Activated CD4-positive, alpha-beta T cell treated with anti-CD3 and anti-CD28 coated beads, Interleukin-2, amount 10 ng/mL, durations not matched to agents 24 days and 14 days (primary cell): ENCODE measurements around the gene NINJ2. TPM values are rescaled to one million over a fixed set of nuclear protein-coding genes. Genes with fewer than 3 reads are reported as not detected.

ENCODE experiments used
- DNase-seq: peaks from one replicate; pipeline ENCODE4 v3.0.0; 2022
- H3K27ac Mint-ChIP-seq: one replicate; pipeline ENCODE4 v1.8.0; 2022; ENCODE audit warnings: mild to moderate bottlenecking, mixed read lengths
- H3K27me3 Mint-ChIP-seq: one replicate; pipeline ENCODE4 v1.8.0; 2022; ENCODE audit warnings: mixed read lengths
- H3K36me3 Mint-ChIP-seq: one replicate; pipeline ENCODE4 v1.8.0; 2022; ENCODE audit warnings: low read depth, mild to moderate bottlenecking, mixed read lengths
- H3K4me1 Mint-ChIP-seq: one replicate; pipeline ENCODE4 v1.8.0; 2021; ENCODE audit warnings: mixed read lengths
- H3K4me3 Mint-ChIP-seq: one replicate; pipeline ENCODE4 v1.8.0; 2022; ENCODE audit warnings: mild to moderate bottlenecking, moderate library complexity, mixed read lengths
- H3K9me3 Mint-ChIP-seq: one replicate; pipeline ENCODE4 v1.8.0; 2021; ENCODE audit warnings: mixed read lengths
- intact Hi-C: fragments of 100-400 bp; cut with micrococcal nuclease; formaldehyde crosslinking; loops from one replicate; pipeline ENCODE4 v1.15.1; 2023
- total RNA-seq: library from RNA; stranded (reverse); gene quantifications from 2 replicates; pipeline ENCODE4 v1.2.3, GENCODE V29; 2022

The NINJ2 gene
- total RNA-seq, 1 donor from 2014 or later: 4.8 TPM

DNA sequence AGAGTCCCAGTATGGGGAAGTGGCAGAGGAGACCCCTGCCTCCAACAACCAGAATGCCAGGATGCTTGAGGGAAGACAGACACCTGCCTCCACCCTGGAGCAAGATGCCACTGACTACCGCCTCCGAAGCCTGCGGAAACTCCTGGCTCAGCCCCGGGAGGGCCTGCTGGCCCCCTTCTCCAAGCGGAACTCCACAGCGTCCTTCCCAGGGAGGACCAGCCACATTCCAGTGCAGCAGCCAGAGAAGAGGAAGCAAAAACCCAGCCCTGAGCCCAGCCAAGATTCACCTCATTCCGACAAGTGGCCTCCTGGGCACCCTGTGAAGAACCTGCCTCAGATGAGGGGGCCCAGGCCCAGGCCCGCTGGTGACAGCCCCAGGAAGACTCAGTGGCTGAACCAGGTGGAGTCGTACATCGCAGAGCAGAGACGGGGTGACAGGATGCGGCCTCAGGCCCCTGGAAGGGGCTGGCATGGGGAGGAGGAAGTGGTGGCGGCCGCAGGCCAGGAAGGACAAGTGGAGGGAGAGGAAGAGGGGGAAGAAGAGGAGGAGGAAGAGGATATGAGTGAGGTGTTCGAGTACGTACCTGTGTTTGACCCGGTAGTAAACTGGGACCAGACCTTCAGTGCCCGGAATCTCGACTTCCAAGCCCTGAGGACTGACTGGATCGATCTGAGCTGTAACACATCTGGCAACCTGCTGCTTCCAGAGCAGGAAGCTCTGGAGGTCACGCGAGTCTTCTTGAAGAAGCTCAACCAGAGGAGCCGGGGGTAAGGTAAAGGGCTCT is 109.8 kb downstream of the NINJ2 start:
- H3K27me3 Mint-ChIP-seq: no peaks in the 10 kb centered on the region
- DNase-seq: peak; percentile 91
- H3K27ac Mint-ChIP-seq: peak overlapping the region; percentile 96
- peaks cover 17% of the 10 kb centered on the region for H3K36me3 Mint-ChIP-seq
- H3K4me3 Mint-ChIP-seq: peak overlapping the region; percentile 96
- H3K9me3 Mint-ChIP-seq: no peaks in the 10 kb centered on the region
- intact Hi-C loops: loop anchor here (1.0 kb wide), 1 partner anchor 396 kb away; the partner anchor contains the start of gene RAD52
- H3K4me1 Mint-ChIP-seq: peaks cover 42% of the 10 kb centered on the region

DNA sequence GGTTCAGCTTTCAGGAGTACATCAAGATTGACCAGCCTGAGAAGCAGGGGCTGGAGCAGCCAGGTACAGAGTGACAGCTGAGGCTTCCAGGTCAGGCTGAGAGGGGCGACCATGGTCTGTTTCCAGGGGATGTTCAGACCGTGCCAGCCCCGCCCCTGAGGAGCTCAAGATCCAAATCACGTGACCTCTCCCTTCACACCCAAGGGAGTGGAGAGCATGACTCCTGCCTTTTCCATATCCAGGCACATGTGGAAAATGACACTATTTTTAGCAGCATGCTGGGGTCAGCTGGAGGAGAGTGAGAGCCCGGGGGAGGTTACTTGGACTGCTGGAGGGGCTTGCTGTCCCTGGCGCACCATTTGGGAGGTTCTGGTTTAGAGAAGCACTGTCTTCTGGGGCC is 110.8 kb downstream of the NINJ2 start:
- intact Hi-C loops: no loop called here
- H3K9me3 Mint-ChIP-seq: no peaks in the 10 kb centered on the region
- peaks cover 45% of the 10 kb centered on the region for H3K4me1 Mint-ChIP-seq
- H3K4me3 Mint-ChIP-seq: peak overlapping the region; percentile 96
- H3K27me3 Mint-ChIP-seq: peaks cover 2% of the 10 kb centered on the region
- no peak for DNase-seq
- peaks cover 16% of the 10 kb centered on the region for H3K36me3 Mint-ChIP-seq
- H3K27ac Mint-ChIP-seq: peak overlapping the region; percentile 10

DNA sequence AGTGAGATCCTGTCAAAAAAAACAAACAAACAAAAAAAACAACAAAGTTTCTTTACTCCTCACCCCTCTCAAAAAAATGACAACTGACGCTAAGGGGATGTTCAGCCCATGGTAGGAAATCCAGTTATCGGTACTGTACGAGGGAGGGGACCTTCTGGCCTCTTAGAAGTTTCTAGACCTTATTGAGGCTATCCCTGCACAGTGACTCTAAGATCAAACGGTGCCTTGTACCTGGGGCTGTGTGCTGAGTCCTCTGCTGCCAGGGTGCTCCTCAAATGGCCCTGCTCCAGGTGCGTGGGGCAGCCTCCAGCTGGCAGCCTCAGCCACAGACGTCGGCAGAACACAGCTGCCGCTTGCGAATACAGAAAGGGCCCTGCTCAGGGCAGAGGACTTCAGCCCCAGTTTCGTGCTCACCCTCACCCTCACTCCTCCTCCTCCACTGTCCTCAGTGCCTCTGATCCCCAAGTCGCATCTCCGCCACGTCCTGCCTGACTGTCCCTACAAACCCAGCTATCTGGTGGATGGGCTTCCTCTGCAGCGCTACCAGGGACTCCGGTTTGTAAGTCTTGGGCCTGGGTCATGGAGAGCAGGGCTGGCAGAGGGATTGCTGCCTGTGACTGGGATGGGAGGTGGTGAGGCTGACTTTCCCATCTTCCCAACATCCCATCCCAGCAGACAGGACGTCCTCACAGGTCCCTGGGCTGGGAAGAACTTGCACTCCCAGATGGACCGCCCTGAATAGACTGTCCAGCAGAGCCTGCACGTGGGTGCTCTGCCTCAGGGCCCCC is 112.6 kb downstream of the NINJ2 start:
- H3K36me3 Mint-ChIP-seq: peaks cover 10% of the 10 kb centered on the region
- intact Hi-C loops: no loop called here
- no peak overlapping the region for H3K27ac Mint-ChIP-seq
- H3K27me3 Mint-ChIP-seq: peaks cover 4% of the 10 kb centered on the region
- DNase-seq: no peak
- no peak overlapping the region for H3K4me3 Mint-ChIP-seq
- no peaks in the 10 kb centered on the region for H3K9me3 Mint-ChIP-seq
- H3K4me1 Mint-ChIP-seq: peaks cover 46% of the 10 kb centered on the region

DNA sequence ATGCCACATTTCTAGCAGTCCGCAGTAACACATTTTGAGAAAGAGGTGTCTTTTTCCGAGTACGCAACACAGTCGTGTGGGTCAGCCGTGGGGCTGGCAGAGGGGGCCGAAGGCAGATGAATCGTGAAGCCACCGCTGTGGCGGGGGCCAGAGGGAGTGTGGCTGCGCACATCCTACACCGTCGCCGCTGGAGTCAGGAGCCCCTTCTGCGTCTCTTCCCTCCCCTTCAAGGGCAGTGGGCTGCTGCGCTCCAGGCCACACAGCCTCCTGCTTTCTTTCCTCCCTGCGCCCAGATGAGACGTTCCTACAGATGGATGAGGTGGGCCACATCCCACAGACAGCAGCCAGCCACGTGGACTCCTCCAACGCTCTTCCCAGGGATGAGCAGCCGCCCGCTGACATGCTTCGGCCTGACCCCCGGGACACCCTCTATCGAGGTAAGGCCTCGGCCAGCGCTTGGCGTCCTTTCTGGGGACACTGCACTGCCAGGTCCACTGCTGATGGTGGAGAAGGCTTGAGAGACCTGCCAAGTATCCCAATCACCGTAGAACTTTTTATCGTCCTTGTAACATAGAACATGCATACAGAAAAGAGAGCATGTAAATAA is 113.7 kb downstream of the NINJ2 start:
- H3K27ac Mint-ChIP-seq: no peak overlapping the region
- intact Hi-C loops: no loop called here
- DNase-seq: no peak
- no peak overlapping the region for H3K4me3 Mint-ChIP-seq
- no peaks in the 10 kb centered on the region for H3K9me3 Mint-ChIP-seq
- H3K27me3 Mint-ChIP-seq: peaks cover 10% of the 10 kb centered on the region
- peaks cover 46% of the 10 kb centered on the region for H3K4me1 Mint-ChIP-seq
- H3K36me3 Mint-ChIP-seq: peaks cover 6% of the 10 kb centered on the region

DNA sequence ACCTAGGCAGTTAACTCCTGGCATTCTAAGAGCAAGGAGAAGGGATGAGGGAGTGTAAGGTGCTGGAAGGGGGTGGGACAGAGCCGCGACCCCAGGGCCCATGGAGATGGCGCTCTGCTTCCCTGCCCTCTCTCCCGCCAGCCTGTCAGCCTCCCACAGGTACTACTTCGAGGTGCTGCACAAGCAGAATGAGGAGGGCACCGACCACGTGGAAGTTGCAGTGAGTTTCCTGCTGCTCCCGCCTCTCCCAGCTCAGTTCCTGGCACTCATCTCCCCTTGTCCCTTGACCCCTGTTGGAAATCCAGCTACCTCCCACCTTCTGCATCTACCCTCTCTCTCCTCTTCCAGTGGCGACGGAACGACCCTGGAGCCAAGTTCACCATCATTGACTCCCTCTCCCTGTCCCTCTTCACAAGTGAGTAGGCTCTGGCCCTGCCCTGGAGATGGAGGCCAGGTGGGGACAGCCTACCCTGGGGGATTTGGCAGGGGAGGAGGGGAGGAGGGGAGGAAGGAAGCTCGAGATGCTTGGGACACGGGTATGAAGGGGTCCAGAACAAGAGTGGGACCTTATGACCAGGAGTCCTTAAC is 115.3 kb downstream of the NINJ2 start:
- Mint-ChIP-seq H3K27me3 (peaks cover 12% of the 10 kb centered on the region), H3K36me3 (no peaks in the 10 kb centered on the region), H3K9me3 (no peaks in the 10 kb centered on the region), H3K4me1 (peaks cover 35% of the 10 kb centered on the region), H3K27ac (no peak overlapping the region), H3K4me3 (no peak overlapping the region)
- no peak for DNase-seq
- intact Hi-C loops: loop anchor here (2.0 kb wide), 2 partner anchors 93 to 105 kb away; no protein-coding TSS in a partner anchor

DNA sequence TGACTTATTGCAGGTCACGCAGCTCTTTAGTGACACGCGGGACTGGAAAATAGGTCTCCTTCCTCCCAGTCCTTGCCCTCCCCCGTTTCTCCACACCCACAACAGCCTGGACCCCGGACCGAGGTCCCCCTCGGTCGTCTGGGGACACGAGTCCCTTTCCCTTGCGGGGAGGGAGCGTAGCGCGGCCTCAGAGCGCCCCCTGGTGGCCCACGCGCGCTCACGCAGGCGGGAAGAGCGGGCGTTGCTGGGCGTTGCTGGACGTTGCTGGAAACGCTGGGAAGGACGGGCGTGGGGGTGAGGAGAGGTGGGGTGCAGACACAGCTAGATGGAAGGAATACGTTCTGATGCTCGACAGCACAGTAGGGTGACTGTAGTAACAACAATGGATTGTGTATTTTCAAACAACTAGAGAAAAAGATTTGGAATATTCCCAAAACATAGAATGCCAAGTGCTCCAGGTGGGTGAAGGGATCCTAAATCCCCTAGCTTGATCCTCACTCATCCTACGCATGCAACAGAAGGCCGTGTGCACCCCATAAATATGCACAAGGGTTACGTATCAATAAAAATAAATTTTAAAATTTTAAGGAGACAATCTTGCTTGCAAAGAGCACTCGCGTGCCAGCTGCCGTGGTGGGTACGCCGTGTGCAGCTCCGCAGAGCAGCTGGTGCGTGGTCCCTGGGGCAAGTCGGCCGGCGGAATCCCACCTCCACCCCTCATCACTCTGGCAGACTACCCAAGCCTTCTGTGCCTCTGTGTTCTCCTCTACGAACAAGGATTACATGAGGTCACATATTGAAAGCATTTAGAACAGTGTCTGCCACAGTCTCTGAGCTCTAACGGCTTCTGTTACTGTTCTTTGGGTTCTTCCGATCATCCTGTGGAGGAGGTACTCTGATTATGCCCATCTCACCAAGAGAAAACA is 116.1 kb downstream of the NINJ2 start:
- peak; percentile 93 for DNase-seq
- peaks cover 28% of the 10 kb centered on the region for H3K4me1 Mint-ChIP-seq
- intact Hi-C loops: loop anchor here (2.0 kb wide), 2 partner anchors 92 to 104 kb away; no protein-coding TSS in a partner anchor
- H3K9me3 Mint-ChIP-seq: no peaks in the 10 kb centered on the region
- H3K36me3 Mint-ChIP-seq: no peaks in the 10 kb centered on the region
- peak overlapping the region; percentile 16 for H3K4me3 Mint-ChIP-seq
- H3K27me3 Mint-ChIP-seq: peaks cover 12% of the 10 kb centered on the region
- H3K27ac Mint-ChIP-seq: no peak overlapping the region

DNA sequence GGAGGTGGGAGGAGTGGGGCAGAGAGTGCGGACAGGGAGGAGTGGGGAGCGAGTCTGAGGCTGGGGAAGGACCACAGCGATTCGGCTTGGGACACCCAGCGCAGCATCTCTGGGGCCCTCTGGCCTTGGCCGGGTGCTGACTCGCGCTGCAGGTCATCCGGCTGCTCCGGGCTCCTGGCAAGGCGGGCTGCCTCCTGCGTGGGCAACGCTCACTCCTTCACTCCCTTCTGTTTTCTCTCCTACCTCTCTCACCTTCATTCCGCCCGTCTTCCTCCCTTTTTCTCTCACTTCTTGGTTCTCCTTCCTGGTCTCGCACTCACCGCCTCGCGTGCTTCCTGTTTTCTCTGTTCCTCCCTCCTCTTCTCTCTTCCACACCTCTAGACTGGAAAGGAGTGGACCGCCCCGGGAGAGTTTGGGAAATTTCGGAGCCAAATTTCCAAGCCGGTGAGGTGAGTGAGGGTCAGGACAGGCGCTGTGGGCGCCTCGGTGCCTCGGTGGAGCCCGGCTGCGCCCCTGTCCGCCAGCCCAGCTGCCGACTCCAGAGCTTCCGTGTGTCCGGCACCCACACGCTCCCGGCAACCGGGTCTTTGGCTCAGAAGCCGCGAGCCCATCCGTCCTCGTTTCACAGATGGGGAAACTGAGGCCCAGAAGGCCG is 116.9 kb downstream of the NINJ2 start:
- peaks cover 20% of the 10 kb centered on the region for H3K4me1 Mint-ChIP-seq
- H3K36me3 Mint-ChIP-seq: no peaks in the 10 kb centered on the region
- intact Hi-C loops: loop anchor here (2.0 kb wide), 2 partner anchors 92 to 104 kb away; no protein-coding TSS in a partner anchor
- H3K27me3 Mint-ChIP-seq: peaks cover 12% of the 10 kb centered on the region
- peak; percentile 56 for DNase-seq
- no peak overlapping the region for H3K27ac Mint-ChIP-seq
- no peak overlapping the region for H3K4me3 Mint-ChIP-seq
- H3K9me3 Mint-ChIP-seq: no peaks in the 10 kb centered on the region

DNA sequence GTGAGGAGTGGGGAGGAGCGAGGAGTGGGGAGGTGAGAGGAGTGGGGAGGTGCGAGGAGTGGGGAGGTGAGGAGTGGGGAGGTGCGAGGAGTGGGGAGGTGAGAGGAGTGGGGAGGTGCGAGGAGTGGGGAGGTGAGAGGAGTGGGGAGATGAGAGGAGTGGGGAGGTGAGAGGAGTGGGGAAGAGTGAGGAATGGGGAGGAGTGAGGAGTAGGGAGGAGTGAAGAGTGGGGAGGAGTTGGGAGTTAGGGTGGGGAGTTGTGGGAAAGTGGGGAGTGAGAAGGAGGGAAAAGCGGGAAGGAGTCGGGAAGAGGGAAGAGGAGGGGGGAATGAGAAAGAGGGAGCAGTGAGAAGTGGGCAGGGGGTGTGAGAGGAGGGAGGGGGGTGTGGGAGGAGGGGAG is 117.4 kb downstream of the NINJ2 start:
- intact Hi-C loops: loop anchor here (2.0 kb wide), 2 partner anchors 91 to 103 kb away; no protein-coding TSS in a partner anchor
- Mint-ChIP-seq H3K27ac (no peak overlapping the region), H3K9me3 (no peaks in the 10 kb centered on the region), H3K4me1 (peaks cover 18% of the 10 kb centered on the region), H3K27me3 (peaks cover 12% of the 10 kb centered on the region), H3K4me3 (no peak overlapping the region), H3K36me3 (no peaks in the 10 kb centered on the region)
- DNase-seq: no peak

DNA sequence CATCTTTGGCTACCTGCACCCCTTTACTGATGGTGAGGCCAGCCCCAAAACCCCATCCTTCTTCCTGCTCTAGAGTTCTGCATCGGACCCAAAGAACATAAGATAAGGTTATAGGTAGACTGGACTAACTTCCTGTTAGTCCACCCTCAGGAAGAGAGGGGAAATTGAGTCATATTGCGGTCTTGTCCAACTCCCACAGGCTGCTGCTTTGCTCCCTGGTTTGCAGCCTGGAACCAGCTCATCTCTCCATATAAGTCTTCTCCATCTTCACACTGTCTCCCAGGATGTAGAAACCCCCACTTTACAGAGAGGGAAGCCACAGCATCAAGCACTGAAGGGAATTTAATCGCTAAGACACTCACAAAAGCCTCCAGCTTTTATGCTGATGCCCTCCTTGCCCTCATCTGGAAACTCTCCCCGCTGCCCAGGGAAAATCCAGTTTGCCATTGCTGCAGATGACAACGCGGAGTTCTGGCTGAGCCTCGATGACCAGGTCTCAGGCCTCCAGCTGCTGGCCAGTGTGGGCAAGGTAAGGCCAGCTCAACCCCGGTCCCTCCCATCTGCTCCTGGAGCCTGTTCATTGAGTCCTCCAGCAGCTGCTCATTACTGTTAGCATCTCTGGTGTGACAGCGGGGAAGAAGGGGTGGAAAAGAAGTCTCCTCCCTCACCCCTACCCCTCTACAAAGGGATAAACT is 118.2 kb downstream of the NINJ2 start:
- no peak overlapping the region for H3K4me3 Mint-ChIP-seq
- H3K27ac Mint-ChIP-seq: no peak overlapping the region
- H3K4me1 Mint-ChIP-seq: peaks cover 21% of the 10 kb centered on the region
- no peaks in the 10 kb centered on the region for H3K36me3 Mint-ChIP-seq
- H3K9me3 Mint-ChIP-seq: no peaks in the 10 kb centered on the region
- intact Hi-C loops: no loop called here
- peaks cover 12% of the 10 kb centered on the region for H3K27me3 Mint-ChIP-seq
- DNase-seq: no peak

DNA sequence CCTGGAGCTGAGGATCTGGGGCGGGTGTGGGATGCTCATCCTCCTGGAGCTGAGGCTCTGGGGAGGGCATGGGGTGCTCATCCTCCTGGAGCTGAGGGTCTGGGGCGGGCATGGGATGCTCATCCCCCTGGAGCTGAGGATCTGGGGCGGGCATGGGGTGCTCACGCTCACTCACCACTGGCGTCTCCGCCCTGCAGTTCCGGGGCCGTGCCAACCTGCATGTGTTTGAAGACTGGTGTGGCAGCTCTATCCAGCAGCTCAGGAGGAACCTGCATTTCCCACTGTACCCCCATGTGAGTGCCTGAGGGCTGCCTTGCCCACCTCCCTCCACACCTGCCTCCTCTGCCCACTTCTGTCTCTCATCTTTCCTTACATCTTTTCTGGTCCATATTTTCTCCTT is 119.1 kb downstream of the NINJ2 start:
- no peak overlapping the region for H3K4me3 Mint-ChIP-seq

DNA sequence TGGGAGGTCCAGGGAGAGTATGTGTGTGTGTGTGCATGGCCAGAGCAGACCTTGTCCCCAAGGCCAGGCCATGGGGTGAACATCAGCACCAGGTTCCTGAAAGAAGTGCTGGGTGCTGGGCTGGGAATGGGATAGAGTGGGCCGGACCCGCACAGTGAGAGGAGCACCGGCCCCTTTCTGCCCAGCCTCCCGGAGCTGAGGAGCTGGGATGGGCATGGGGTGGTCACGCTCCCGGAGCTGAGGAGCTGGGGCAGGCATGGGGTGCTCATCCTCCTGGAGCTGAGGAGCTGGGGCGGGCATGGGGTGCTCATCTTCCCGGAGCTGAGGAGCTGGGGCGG is 120.2 kb downstream of the NINJ2 start:
- H3K4me1 Mint-ChIP-seq: peaks cover 26% of the 10 kb centered on the region
- H3K36me3 Mint-ChIP-seq: no peaks in the 10 kb centered on the region
- intact Hi-C loops: no loop called here
- no peaks in the 10 kb centered on the region for H3K9me3 Mint-ChIP-seq
- peaks cover 12% of the 10 kb centered on the region for H3K27me3 Mint-ChIP-seq
- DNase-seq: no peak
- H3K27ac Mint-ChIP-seq: no peak overlapping the region
- no peak overlapping the region for H3K4me3 Mint-ChIP-seq

More for the DNA sequence above, 119.1 kb downstream of the NINJ2 start:
- intact Hi-C loops: no loop called here
- no peaks in the 10 kb centered on the region for H3K36me3 Mint-ChIP-seq
- no peak overlapping the region for H3K27ac Mint-ChIP-seq
- H3K4me1 Mint-ChIP-seq: peaks cover 27% of the 10 kb centered on the region
- peaks cover 12% of the 10 kb centered on the region for H3K27me3 Mint-ChIP-seq
- DNase-seq: no peak
- H3K9me3 Mint-ChIP-seq: no peaks in the 10 kb centered on the region
